A204.1 (cell line): Measurements from ENCODE around the gene SPZ1.
"Not testable (repeated sequence)": the region's sequence is repeated elsewhere in the genome, so short reads cannot be mapped to it uniquely, and the experiment has no call there.

ENCODE experiments used
- FAIRE-seq: peaks from 2 replicates; lab custom pipeline; 2012; peaks lifted over from hg19 to GRCh38; lab: Jason Lieb, UNC

SPZ1 gene, protein sequence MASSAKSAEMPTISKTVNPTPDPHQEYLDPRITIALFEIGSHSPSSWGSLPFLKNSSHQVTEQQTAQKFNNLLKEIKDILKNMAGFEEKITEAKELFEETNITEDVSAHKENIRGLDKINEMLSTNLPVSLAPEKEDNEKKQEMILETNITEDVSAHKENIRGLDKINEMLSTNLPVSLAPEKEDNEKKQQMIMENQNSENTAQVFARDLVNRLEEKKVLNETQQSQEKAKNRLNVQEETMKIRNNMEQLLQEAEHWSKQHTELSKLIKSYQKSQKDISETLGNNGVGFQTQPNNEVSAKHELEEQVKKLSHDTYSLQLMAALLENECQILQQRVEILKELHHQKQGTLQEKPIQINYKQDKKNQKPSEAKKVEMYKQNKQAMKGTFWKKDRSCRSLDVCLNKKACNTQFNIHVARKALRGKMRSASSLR

DNA sequence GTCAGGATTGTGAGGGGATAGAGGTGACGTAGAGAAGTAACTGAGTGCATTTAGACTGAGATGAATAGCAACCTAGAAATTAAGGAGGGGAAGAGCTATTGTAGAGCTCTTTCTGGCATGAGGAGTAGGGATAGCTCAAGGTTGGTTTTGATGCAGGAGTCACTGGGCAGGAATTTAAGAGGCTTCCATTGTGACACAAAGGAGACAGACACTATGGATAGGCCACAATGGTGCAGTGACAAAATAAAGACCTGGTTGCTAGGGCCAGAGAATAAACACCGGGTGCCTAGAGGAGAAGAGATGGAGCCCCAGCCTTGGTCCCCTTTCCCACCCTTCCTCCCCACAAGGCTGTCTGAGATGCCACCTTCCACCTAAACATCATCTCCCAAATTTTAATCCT, at the start of gene SPZ1:
Gene SPZ1, plus strand, starts transcription at position 301 of the 400 bp plus-strand sequence. CDS start 214 bp downstream, outside the sequence.
- no peak for FAIRE-seq

DNA sequence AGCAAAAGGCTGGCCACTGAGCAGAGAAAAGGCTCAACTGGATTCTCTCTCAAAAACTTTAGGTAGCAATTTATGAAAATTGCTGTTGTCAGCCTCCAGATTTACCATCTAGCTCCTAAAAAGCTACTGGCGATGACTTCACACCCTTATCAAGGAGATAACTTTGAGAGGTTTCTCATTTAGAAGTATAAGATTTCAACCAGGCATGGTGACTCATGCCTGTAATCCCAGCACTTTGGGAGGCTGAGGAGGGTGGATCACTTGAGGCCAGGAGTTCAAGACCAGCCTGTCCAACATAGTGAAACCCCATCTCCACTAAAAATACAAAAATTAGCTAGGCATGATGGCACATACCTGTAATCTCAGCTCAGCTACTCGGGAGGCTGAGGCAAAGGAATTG, 49.3 kb upstream of the SPZ1 start:
- FAIRE-seq: not testable (repeated sequence)

DNA sequence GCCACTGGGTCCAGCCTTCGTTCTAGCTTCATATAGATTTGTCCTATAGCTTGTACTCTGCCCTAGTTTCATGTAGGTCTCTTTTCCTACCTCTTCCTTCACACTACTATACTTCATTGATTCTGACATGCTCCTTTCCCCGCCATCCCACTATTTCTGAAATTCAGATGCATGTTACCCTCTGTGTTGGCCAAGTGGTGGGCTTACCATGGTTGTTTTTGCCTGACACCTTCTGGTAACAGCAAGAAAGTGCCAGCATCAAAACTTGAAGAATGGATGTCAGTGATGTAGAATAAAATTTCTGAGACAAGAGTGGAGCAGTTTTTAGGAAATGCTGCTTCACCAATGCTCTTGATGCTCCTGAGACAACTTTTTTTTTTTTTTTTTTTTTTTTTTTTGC, 44.5 kb upstream of the SPZ1 start:
- FAIRE-seq: no peak

DNA sequence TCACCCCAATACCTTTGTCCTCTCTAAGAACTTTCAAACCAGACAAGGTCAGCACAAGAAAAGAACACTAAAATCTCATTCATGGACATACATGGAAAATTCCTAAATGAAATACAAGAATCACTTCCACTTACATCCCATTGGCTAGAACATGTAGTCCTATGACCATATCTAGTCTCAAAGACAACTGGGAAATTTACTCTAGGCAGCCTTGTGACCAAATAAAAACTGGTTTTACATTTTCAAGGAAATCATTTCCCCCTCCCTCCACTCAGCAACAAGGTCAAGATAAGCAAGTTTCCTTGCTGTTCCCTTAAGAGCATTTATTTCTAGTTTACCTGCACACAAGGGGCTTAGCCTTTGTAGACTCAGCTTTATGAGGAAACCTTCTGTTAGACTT, 43.6 kb upstream of the SPZ1 start:
- no peak for FAIRE-seq

DNA sequence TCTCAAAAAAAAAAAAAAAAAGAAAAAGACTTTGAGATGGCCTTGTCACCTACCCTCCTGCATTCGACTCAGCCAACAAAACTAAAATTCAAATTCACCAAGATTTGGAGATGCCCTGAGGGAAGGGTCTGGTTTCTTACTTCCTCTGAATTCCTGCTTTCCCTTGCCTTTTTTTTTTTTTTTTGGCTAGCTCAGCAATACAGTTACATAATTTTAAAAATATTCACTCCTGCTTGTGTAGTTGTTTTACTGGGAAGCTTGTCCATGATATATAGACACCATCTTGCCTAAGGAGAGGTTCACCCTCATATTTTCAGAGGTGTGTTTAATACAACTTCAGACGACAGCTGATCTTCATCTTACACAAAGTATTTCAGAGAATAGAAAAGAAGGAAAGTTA, 42.6 kb upstream of the SPZ1 start:
- no peak for FAIRE-seq

DNA sequence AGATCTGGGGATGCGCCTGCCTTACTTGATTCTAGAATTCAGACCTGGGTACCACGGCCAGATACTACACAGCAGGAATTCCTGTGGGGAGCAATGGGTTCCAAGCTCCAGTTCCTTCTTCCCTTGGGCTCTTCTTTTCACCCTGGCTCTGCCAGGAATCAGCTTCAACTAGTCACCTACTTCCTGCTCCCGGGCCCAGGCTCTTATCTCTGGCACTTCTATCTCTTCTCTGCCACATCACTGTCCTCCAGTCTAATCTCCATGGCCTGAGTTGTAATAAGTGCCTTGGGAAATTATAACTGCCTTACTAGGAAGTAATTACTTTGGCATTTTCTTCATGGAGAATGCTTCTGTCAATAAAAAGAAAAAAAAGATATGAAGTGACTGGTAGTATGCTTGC, 37.7 kb upstream of the SPZ1 start:
- no peak for FAIRE-seq

DNA sequence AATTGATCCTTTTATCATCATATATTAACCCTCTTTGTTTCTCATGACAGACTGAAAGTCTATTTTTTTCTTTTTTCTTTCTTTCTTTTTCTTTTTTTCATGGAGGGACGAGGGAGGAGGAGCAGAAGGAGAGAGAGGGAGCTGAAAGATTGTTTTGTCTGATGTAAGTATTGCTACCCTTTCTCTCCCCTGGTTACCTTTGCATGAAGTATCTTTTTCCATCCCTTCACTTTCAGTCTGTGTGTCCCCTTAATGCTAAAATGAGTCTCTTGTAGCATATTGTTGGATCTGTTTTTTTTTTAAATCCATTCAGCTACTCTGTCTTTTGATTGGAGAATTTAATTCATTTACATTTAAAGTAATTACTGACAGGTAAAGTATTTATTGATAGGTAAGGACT, 36.4 kb upstream of the SPZ1 start:
- no peak for FAIRE-seq

DNA sequence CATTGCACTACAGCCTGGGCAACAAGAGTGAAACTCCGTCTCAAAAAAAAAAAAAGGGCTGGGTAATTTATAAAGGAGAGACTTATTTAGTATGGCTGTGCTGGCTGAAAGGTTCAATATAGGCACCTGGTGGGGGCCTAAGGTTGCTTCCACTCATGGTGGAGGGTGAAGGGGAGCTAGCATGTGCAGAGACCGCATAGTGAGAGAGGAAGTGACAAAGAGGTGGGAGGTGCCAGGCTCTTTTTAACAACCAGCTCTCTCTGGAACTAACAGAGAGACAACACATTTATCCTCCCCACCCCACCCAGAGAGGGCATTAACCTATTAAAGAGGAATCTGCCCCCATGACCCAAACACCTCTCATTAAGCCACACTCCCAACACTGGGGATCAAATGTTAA, 35.1 kb upstream of the SPZ1 start:
- FAIRE-seq: no peak

DNA sequence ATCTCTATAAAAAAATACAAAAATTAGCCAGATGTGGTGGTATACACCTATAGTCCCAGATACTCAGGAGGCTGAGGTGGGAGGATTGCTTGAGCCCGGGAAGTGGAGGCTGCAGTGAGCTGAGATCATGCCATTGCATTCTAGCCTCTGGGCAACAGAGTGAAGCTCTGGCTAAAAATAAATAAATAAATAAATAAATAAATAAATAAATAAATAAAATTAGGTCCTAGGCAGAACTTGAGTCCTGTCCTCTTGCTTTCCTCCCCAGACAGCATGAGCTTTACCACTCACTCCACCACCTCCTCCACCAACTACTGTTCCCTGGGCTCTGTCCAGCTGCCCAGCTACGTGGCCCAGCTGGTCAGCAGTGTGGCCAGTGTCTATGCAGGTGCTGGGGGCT, 31.6 kb upstream of the SPZ1 start:
- FAIRE-seq: no peak

DNA sequence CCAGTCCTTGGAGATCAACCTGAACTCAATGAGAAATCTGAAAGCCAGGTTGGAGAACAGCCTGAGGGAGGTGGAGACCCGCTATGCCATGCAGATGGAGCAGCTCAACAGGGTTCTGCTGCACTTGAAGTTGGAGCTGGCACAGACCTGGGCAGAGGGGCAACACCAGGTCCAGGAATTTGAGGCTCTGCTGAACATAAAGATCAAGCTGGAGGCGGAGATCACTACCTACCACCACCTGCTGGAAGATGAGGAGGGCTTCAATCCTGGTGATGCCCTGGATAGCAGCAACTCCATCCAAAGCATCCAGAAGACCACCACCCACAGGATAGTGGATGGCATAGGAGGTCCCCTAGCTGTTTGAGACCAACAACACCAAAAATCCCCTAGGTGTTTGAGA, 30.5 kb upstream of the SPZ1 start:
- no peak for FAIRE-seq

DNA sequence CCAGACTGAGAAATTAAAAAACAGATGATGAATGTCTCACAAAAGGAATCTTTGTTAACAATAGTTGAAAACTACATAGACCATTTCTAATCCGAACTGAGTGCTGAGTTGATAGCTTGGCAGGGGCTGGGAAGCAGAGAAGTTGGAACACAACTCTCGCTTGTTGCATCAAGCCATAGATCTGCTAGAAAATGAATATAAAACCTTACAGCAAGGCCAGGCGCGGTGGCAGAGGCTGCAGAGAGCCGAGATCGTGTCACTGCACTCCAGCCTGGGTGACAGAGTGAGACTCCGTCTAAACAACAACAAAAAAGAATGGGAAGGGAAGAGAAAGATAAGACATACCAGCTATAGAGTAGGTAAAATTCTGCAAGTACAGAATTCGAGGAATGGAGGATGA, 28.0 kb upstream of the SPZ1 start:
- FAIRE-seq: no peak

DNA sequence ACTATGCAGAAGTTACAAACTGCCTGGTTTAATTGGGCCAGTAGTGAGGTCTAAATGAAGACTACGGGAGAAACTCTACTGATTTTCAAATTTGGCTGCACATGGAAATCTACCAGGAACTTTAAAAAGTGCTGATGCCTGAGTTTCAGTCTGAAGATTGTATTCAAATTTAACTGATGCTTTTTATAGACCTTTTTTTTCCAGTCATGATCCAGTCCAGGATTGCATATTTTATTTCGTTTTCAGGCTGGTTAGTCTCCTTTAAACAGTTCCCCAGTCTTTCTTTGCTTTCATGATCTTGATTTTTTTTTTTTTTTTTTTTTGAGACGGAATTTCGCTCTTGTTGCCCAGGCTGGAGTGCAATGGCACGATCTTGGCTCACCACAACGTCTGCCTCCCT, 23.7 kb upstream of the SPZ1 start:
- FAIRE-seq: no peak

DNA sequence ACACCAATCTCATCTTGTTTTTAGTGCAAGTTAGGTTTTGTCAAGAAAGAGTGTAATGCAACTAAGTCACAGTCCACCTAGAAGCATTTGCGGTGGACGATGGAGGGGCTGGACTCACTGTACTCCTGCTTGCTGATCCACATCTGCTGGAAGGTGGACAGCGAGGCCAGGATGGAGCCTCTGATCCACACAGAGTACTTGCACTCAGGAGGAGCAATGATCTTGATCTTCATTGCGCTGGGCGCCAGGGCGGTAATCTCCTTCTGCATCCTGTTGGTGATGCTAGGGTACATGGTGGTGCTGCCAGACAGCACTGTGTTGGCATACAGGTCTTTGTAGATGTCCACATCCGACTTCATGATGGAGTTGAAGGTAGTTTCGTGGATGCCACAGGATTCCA, 20.2 kb upstream of the SPZ1 start:
- FAIRE-seq: no peak

DNA sequence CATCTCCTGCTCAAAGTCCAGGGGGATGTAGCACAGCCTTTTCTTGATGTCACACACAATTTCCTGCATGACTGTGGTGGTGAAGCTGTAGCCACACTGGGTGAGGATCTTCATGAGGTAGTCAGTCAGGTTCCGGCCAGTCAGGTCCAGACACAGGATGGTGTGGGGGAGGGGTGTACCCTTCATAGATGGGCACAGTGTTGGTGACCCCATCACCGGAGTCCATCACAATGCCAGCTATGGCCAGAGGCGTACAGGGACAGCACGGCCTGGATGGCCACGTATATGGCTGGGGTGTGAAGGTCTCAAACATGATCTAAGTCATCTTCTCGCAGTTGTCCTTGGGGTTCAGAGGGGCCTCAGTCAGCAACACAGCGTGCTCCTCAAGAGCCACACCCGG, 19.7 kb upstream of the SPZ1 start:
- no peak for FAIRE-seq

DNA sequence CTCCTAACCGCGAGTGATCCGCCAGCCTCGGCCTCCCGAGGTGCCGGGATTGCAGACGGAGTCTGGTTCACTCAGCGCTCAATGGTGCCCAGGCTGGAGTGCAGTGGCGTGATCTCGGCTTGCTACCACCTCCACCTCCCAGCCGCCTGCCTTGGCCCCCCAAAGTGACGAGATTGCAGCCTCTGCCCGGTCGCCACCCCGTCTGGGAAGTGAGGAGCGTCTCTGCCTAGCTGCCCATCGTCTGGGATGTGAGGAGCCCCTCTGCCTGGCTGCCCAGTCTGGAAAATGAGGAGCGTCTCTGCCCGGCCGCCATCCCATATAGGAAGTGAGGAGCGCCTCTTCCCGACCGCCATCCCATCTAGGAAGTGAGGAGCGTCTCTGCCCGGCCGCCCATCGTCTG, 19.0 kb upstream of the SPZ1 start:
- not testable (repeated sequence) for FAIRE-seq

DNA sequence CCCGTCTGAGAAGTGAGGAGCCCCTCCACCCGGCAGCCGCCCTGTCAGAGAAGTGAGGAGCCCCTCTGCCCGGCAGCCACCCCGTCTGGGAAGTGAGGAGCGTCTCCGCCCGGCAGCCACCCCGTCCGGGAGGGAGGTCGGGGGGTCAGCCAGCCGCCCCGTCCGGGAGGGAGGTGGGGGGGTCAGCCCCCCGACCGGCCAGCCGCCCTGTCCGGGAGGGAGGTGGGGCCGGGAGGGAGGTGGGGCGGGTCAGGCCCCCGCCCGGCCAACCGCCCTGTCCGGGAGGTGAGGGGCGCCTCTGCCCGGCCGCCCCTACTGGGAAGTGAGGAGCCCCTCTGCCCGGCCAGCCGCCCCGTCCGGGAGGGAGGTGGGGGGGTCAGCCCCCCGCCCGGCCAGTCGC, 18.5 kb upstream of the SPZ1 start:
- not testable (repeated sequence) for FAIRE-seq

DNA sequence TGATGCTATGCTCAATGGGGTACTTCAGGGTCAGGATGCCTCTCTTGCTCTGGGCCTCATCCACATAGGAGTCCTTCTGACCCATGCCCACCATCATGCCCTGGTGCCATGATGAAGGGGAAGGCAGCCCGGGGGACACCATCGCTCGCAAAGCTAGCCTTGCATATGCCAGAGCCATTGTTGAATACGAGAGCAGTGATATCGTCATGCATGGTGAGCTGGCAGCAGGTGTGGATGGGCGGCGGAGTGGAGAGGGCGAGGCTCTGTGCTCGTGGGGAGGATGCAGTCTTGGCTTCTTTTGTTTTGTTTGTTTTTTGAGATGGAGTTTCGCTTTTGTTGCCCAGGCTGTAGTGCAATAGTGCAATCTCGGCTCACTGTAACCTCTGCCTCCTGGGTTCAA, 17.2 kb upstream of the SPZ1 start:
- FAIRE-seq: no peak

DNA sequence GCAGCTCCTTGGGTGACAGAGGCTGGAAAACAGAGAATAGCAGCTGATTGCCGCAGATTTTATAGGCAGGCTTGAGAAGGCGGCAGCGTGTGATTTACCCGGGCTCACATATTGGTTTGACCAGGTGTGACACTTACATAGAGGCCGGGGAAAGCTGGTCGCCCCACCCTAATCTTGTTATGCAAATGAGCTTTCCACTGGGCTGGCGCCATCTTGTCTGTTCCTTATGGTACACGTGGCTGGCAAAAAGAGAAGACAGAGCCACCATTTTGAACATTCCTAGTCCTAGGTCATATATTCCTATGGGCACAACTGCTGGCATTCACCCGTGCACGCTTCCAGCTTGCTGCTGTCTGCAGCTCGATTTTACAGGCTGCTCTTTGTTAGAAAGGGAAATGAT, 11.3 kb upstream of the SPZ1 start:
- FAIRE-seq: no peak

DNA sequence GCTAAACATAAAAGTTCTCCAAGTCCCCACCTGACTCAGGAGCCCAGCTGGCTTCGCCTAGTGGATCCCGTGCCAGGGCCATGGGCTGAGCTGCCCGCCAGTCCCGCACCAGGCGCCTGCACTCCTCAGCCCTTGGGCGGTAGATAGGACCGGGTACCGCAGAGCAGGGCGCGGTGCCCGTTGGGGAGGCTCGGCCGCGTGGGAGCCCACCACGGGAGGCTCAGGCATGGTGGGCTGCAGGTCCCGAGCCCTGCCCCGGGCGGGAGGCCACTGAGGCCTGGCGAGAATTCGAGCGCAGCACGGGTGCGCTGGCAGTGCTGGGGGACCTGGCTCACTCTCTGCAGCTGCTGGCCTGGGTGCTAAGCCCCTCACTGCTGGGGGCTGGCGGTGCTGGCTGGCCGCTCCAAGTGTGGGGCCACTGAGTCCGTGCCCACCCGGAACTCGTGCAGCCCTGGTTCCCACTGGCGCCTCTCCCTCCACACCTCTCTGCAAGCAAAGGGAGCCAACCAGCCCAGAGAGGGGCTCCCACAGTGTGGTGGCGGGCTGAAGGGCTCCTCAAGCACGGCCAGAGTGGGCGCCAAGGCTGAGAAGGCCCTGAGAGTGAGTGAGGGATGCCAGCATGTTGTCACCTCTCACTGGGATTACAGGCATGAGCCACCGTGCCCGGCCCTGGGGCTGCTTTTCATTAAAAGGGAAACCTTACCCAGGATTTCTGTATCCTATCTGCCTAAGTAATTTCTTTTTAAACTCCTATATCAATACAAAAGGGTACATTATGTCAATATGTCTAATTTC, 9.7 kb upstream of the SPZ1 start:
- no peak for FAIRE-seq

DNA sequence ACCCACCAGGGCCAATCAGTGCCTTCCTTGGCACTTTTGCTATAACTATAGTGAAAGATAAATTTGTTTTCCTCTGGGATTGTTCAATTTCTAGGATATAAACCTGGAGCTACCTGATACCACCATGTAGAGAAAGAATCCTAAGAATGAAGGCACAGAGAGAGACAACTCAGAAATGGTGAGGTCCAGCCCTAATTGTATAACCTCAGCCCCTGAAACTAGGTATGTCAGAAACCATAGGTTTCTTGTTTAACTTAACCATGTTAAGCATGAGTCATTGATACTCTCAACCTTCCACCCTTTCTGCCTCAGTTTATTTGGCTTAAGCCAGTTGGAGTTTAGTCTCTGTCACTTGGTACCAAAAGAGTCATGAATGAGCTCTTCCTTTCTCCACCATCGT, 4.6 kb upstream of the SPZ1 start:
- no peak for FAIRE-seq

DNA sequence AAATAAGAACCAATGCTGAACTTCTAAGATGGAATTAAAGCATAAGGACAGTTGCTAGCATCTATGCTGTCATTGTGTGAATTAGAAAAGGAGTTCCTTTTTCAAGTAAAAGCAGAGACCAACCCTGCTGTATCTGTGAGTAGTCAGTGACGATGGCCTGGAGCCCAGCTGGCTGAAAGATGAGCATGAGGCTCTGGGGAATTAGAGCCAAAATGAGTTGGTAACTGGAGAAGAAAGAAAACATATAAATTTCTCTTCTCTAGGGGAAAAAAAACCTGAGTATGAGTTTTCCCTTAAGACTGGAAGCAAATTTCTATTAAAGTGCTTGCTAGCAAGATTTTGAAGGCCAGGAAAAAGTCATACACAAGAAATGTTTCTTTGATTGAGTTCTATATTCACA, 1.6 kb upstream of the SPZ1 start:
- FAIRE-seq: no peak

DNA sequence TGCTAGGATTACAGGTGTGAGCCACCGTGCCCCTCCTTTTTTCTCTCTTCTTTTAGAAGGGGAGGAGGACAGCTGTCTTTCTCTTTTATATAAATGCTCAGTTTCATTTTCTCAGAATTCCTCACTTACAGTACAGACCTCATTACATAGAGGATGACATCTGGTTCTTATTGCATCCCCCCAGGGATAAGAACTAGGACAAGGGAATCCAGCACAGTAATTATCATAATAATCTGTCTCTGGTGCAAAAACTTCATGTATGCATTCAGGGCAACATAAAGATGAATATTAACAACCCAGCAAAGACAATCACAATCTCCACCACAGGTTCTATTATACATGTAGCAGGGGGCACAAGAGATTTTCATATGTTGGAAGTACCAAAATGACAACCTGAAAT, 5.1 kb downstream of the SPZ1 start:
- no peak for FAIRE-seq

DNA sequence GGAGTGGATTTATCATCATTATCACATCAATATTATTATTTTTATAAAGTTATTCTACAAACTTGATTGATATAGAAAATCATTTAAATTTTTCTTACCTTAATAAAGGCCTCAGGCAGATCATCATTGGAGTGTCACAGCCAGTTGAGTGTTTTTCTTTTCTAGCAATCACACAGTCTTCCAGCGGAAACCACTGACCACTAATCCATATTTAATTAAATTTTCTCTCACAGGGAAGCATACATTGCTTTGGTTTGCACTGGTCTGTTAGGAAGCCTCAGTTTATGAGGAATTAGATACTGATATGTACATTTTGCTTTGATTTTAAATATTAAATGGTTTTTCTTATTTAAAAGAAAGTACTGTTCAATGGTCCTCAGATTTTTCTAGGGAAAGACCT, 6.7 kb downstream of the SPZ1 start:
- no peak for FAIRE-seq

DNA sequence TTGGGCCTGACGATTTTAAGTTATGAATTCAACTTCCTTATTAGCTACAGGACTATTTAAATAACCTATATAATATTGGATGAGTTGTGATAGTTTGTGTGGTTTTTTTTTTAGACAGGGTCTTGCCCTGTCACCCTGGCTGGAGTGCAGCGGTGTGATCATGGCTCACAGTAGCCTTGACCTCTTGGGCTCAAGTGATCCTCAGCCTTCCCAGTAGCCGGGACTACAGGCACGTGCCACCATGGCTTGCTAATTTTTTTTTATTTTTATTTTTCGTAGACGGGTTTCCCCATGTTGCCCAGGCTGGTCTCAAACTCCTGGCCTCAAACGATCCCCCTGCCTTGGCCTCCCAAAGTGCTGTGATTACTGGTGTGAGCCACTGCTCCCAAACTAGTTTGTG, 17.6 kb downstream of the SPZ1 start:
- no peak for FAIRE-seq
